Ascending aorta (tissue), 2 donors: Measurements from ENCODE around the gene ACYP2. TPM values are rescaled to one million over a fixed set of nuclear protein-coding genes. Genes with fewer than 3 reads are reported as not detected.

Experiments used
- DNase-seq, 2 donors: peaks; one replicate each; pipeline ENCODE4 v3.0.0-alpha.2; 2019; ENCODE audit warnings: low spot score in 2 of 2
- H3K27ac ChIP-seq, 2 donors: fragments of 200-600 bp; sonication (generic); one replicate each; pipeline ENCODE4 v1.5.1; 2016 to 2017; ENCODE audit warnings: mild to moderate bottlenecking in 1 of 2
- H3K27me3 ChIP-seq: fragments of 200-600 bp; sonication (generic); one replicate; pipeline ENCODE4 v1.5.1; 2017
- H3K36me3 ChIP-seq, 2 donors: fragments of 200-600 bp; sonication (generic); one replicate each; pipeline ENCODE4 v1.5.1; 2016
- H3K4me1 ChIP-seq, 2 donors: fragments of 200-600 bp; sonication (generic); one replicate each; pipeline ENCODE4 v1.5.1; 2016 to 2017; ENCODE audit warnings: mild to moderate bottlenecking in 1 of 2
- H3K4me3 ChIP-seq, 2 donors: fragments of 200-600 bp; sonication (generic); one replicate each; pipeline ENCODE4 v1.5.1; 2016 to 2017; ENCODE audit warnings: mild to moderate bottlenecking in 1 of 2
- H3K9me3 ChIP-seq, 2 donors: fragments of 200-600 bp; sonication (generic); one replicate each; pipeline ENCODE4 v1.5.1; 2016
- CTCF ChIP-seq, 3 experiments: fragments of 200-600 bp in 2 of 3; fragments of 450-650 bp in 1 of 3; sonication (generic) in 2 of 3; IDR thresholded peaks; one replicate each; pipeline ENCODE4 v1.5.1; 2016 to 2019; ENCODE audit warnings: antibody characterized with exemption in 3 of 3, mild to moderate bottlenecking in 1 of 3, moderate library complexity in 1 of 3
- intact Hi-C: fragments of 100-400 bp; cut with DNase I; formaldehyde crosslinking; loops from one replicate; pipeline ENCODE4 v1.15.1; 2023
- total RNA-seq: library from RNA; depleted of rRNA; stranded (reverse); fragments of >200 nt; gene quantifications from one replicate; pipeline ENCODE4 v1.1.0, GENCODE V29; 2016

Gene ACYP2
- total RNA-seq, 1 donor from 2014 or later, result 0.96 TPM

GRCh38 chr2:54325148-54325547 is 209.7 kb downstream of the ACYP2 start:
- H3K36me3 ChIP-seq, result no peaks in the 10 kb centered on the region
- H3K27ac ChIP-seq, result no peak overlapping the region
- no peaks in the 10 kb centered on the region for H3K4me1 ChIP-seq
- intact Hi-C loops, result no loop called here
- H3K9me3 ChIP-seq, result peaks cover 0 to 5% of the 10 kb centered on the region in 2 donors
- no peak for TF ChIP-seq CTCF (IDR thresholded peaks at IDR 0.05)
- H3K4me3 ChIP-seq, result no peak overlapping the region
- no peaks in the 10 kb centered on the region for H3K27me3 ChIP-seq
- DNase-seq, result no peak

DNA sequence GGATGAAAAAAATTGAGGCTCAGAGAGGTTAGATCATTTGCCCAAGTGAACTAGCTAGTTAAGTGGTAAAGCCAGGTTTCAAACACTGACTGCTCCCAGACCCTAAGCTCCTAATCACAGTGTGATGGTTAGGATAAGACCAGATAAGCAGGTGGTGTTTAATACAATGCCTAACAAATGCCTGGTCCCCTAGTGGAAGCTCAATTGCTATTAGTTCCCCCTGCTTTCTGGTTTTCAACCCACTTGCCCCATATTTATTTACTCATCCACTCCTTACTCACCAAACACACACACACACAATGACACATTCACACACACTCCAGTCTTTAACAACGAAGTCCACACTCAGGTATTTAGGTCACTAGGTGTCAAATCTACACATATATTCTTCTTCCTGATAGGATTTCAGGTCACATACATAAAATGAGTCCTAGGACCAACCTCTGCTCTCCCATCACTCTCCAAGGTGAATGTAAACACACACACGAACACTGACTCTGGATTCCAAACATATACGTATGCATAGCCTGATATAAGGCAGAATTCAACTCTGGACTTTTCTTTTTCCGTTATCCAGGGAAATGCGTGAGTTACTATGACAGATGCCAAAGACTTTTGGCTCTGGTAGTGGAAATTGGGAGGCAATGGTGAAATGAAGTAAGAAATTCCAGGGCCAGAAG is 214.2 kb downstream of the ACYP2 start:
- no peak for DNase-seq
- peak overlapping the region; percentile 67 to 69 for H3K4me3 ChIP-seq
- H3K36me3 ChIP-seq, result no peaks in the 10 kb centered on the region
- intact Hi-C loops, result loop anchor here (1.0 to 5.0 kb wide), 5 partner anchors 87 to 393 kb away; partner anchors contain the start of genes ACYP2, EML6 and SPTBN1
- H3K4me1 ChIP-seq, result peaks cover 2% of the 10 kb centered on the region in 2 donors
- H3K9me3 ChIP-seq, result peaks cover 0 to 5% of the 10 kb centered on the region in 2 donors
- no peaks in the 10 kb centered on the region for H3K27me3 ChIP-seq
- no peak for TF ChIP-seq CTCF (IDR thresholded peaks at IDR 0.05)
- peak overlapping the region; percentile 88 to 96 for H3K27ac ChIP-seq

DNA sequence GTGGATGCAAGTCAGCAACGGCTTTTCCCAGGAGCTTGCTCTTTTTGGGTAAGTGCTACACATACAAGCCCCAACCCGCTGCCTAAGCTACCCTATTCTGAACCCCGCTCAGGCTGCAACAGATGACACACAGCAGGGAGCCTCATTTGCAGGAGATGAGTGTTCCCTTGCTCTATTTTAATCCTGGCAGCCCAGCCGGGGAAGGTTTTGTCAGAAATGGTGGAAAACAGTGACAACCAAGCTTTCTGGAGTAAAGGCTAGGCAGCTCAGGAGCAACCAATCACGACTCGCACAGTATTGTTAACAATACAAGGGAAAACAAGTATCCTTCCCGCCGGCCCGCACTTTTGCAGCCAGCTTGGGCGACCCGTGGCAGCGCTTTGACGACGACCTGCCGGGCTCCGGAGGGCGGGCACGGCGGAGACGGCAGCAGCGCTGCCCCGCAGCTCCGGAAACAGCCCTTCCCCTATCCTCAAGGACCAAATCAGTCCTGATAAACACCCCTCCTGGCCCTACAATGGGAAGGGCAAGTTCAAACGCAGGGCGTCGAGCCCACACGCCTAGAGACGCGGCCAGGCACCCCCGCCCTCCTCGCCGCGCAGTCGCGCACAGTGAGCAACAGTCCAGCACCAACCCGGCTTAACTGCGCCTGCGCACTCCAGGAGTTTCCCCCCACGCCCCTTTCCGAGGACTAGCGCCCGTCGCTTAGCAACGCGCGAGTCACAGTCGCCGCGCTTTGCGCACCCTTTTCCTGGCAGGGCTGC is 214.9 kb downstream of the ACYP2 start:
- peak overlapping the region; percentile 67 to 69 for H3K4me3 ChIP-seq
- H3K36me3 ChIP-seq, result no peaks in the 10 kb centered on the region
- TF ChIP-seq CTCF (IDR thresholded peaks at IDR 0.05), result no peak
- DNase-seq, result peak; percentile 87 to 98
- peak overlapping the region; percentile 88 to 96 for H3K27ac ChIP-seq
- H3K27me3 ChIP-seq, result no peaks in the 10 kb centered on the region
- H3K9me3 ChIP-seq, result peaks cover 0 to under 1% of the 10 kb centered on the region in 2 donors
- H3K4me1 ChIP-seq, result peaks cover 2% of the 10 kb centered on the region in 2 donors
- intact Hi-C loops, result loop anchor here (1.0 to 5.0 kb wide), 5 partner anchors 88 to 392 kb away; partner anchors contain the start of genes ACYP2, EML6 and SPTBN1

DNA sequence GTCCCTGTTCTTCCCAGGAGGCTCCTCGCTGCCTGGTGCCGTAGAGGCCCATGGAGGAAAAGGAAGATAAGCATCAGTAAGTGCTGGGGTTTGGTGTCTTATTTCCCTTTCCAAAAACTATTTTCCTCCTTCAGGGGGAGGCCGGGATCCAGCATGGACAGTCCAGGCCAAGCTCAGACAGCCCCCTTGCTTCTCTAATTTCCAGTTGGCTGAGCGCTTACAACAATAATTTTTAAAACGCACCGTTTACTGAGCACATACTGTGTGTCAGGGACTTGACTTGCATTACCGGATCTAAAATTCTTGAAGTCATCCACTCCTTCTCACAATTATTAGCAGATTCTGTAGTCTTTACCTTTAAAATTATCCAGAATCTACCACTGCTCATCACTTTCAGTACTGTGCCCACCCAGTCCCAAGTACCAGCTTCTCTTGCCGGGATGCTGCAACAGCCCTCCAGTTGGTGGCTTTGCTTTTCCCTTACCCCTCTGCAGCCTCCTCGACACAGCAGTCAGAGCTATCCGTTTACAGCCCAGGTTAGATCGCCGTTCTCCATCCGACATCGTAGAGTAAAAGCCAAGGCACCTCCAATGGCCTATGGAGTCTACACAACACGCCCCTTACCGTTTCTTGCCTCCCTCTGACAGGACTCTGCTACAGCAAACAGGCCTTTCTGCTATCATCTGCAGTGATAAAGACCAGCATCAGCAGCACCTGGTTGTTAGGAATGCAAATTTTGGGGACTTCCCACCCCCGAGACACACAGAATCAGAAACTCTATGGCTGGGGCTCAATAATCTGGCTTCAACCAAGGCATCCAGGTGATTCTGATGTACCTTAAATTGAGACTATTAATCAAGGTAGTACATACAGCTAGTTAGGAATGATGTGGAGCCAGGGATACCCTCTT is 215.8 kb downstream of the ACYP2 start:
- no peak for DNase-seq
- intact Hi-C loops, result loop anchor here (1.0 to 5.0 kb wide), 5 partner anchors 89 to 391 kb away; partner anchors contain the start of genes ACYP2, EML6 and SPTBN1
- peak overlapping the region; percentile 88 to 96 for H3K27ac ChIP-seq

More for the DNA sequence above, 215.8 kb downstream of the ACYP2 start:
- Histone ChIP-seq H3K36me3 (no peaks in the 10 kb centered on the region), H3K4me1 (peaks cover 2% of the 10 kb centered on the region in 2 donors), H3K27me3 (no peaks in the 10 kb centered on the region), H3K9me3 (no peaks in the 10 kb centered on the region), H3K4me3 (peak overlapping the region; percentile 67 to 69)
- TF ChIP-seq CTCF (IDR thresholded peaks at IDR 0.05), result no peak
